GM18498 (cell line): Measurements from ENCODE around the gene VPS13D.
A peak's percentile ranks its signal among the peaks of the same experiment; 100 is the strongest.
"Not testable (repeated sequence)": the region's sequence is repeated elsewhere in the genome, so short reads cannot be mapped to it uniquely, and the experiment has no call there.

Source experiments
- ATAC-seq: cut with Tn5 transposase; IDR thresholded peaks from one replicate; pipeline ENCODE4 v1.9.1; 2021; ENCODE audit warnings: mild to moderate bottlenecking, moderate library complexity; ENCODE audit not compliant: unreplicated experiment

VPS13D gene

DNA sequence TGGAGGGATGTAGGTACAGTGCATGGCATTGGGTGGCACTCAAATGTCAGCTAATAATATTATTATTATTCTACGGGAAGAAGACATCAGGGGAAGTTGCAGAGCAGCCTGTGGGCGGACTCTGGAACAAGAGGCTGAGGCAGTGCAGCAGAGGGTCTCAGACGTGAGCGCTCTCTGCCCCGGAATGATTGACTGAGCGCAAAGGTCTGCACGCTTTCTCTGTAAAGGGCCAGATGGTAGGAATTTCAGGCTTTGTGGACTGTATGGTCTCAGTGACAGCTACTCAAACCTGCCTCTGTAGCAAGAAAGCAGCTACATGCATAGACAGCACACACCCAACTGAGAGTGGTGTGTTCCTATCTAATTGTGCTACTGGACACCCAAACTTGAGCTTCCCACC lies 29.6 kb upstream of the VPS13D start:
- ATAC-seq, result no peak

DNA sequence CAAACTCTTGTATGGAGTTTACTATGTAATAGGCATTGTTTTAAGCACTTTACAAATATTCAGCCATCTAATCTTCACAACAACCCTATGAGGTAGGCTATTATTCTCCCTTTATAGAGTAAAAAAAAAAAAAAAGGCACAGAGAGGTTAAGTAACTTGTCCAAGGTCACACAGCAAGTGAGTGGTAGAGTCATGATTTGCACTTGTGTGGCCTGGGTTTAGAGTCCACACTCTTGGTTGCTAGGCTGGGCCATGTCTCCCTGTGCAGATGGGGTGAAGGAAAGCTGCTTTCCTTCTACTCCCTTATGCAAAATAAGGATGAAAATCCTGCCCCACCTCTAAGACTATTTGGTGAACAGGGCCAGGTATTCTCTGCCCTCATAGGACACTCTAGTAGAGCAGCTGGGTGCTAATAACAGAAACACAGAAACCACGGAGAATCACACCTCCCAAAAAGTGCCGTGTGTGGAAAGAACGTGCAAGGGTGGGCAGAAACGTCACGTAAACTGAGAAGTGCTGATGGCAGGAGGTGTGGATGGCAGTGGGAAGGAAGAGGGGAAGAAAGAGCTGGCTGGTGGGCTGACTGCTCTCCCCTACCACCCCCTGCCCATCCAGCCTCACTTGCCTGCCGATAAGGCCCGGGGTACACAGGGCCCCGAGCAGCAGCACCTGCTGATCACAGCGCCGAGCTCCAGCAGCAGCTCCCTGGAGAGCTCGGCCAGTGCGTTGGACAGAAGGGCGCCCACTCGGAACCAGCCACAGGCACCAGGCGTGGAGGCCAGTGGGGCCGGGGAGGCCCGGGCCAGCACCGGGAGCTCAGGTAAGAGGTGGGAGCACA lies 28.3 kb upstream of the VPS13D start:
- peak; percentile 44 for ATAC-seq

DNA sequence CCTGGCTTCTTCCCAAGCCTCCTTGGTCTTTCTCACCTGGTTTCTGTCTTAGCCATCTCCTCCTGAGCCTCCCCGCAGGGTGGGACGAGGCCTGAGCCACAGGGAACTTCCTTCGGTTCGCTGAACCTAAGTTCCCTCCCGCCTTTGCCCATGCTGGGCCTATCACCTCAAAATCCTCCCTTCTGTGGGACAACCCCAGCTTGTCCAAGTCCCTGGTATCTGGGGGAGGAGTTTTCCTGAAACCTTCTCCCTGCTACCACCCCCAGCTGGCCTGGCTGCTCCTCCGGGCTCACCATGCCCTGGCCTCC lies 27.7 kb upstream of the VPS13D start:
- no peak for ATAC-seq

DNA sequence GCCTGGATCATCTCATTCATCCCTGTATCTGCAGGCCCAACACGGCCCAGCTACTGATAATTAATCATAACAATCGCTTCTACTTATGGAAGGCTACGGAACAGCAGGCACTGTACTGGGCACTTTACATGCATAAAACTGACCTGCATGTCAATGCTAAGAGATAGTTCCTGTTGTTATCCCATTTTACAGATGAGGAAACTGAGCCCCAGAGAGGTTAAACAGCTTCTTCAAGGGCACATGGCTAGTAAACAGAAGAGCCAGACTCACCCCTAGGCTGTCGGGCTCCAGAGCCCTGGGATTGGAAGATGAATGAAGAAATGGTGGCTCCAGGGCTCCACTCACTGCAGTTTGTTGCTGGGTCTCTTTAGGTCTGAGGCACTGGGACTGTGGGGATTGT lies 27.3 kb upstream of the VPS13D start:
- ATAC-seq, result no peak

DNA sequence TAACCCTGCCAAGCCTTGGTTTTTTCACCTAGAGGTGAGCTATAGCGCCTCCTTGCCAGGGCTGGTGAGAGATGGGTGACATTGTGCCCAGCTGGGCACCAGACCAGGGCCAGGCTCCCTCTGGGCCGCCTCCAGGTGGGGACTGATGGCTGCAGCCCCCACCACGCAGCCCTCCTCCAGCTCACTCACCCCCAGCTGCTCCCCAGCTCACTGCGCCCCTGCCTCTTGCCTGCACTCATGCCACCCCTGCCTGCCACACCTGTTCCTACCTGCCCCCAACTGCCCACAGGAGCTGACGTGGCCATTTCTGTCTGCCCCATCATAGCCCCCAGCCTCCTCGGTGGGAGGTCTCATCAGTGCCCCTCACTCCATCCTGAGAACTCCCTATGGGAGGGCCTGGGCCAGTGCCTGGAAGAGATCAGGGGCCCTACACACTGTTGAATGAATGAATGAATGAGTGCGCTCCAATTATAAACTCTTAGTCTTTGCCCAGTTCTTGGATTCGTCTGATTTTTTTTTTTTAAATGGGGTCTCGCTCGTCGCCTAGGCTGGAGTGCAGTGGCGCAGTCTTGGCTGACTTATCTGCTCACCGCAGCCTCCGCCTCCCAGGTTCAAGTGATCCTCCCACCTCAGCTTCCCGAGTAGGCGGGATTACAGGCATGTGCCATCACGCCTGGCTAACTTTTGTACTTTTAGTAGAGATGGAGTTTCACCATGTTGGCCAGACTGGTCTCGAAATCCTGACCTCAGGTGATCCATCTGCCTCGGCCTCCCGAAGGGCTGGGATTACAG lies 26.4 kb upstream of the VPS13D start:
- ATAC-seq, result no peak

DNA sequence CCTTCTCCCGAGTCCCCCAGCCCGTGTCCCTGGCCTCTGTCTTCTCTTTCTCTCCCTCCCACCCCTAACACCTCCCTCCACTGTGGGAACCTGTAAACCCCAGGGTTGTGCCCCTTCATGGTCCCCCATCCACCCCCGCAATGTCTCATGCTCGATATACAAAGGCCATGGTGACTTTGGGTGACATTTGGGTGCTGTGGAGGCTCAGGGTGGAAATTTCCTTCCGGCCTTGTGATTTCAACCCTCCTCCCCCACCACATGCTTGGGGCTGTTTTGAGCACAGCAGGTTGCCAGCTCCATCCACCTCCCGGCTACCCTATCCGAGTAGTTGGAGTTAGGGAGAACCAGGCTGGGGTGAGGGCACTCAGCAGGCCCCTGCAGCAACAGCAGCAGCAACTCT lies 25.7 kb upstream of the VPS13D start:
- ATAC-seq, result peak; percentile 38

DNA sequence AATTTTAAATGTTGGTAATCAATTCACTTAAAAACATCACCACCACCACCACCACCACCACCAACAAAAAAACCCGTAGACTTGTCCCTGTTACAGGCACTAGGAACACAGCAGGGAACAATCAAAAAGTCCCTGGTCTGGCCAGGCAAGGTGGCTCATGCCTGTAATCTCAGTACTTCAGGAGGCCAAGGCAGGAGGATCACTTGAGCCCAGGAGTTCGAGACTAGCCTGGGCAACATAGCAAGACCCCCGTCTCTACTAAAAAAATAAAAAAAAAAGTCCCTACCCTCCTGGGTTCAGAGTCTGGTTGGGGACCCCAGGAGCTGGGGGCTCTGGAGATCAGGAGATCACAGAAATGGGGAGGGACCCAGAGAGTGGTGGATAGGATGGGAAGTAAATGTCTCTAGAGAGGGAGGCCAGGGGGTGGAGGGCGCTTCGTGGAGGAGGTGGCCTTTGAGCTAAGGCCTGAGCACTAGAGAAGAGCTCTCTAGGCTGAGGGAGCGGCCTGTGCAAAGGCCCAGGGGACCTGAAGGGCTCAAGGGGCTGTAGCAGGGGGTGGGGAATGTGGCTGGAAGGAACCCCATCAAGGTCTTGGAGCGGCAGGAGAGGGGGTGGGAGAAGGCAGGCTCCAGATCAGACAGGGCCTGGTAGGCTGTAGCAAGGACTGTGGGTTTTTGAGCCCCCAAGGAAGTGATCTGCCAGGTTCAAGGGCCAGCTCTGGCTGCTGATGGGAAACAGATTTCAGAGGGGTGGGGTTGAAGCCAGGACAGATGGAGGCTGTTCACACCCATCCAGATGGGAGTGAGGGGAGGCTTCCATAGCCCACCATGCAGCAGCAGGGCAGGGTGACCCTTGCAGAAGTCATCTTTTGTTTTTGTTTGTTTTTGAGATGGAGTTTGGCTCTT lies 24.8 kb upstream of the VPS13D start:
- no peak for ATAC-seq

DNA sequence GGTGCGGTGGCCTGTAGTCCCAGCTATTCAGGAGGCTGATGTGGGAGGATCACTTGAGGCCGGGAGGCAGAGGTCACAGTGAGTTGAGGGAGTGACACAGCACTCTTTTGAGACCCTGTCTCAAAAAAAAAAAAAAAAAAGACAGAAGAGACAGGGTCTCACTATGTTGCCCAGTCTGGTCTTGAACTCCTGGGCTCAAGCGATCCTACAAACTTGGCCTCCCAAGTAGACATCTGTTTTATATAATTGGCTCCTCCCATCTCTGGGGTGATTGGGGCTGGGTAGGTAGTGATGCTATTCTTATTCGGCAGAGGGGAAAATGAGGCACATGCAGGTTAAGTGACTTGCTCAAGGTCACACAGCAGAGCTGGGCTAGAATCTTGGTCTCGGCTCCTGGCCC lies 23.6 kb upstream of the VPS13D start:
- ATAC-seq, result no peak

DNA sequence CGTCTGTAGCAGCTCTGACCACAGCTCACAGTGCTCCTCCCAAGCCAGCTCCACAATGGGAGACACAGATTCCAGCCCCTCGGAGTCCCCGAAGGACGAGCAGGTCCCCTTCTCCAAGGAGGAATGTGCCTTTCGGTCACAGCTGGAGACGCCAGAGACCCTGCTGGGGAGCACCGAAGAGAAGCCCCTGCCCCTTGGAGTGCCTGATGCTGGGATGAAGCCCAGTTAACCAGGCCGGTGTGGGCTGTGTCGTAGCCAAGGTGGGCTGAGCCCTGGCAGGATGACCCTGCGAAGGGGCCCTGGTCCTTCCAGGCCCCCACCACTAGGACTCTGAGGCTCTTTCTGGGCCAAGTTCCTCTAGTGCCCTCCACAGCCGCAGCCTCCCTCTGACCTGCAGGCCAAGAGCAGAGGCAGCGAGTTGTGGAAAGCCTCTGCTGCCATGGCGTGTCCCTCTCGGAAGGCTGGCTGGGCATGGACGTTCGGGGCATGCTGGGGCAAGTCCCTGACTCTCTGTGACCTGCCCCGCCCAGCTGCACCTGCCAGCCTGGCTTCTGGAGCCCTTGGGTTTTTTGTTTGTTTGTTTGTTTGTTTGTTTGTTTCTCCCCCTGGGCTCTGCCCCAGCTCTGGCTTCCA lies 22.9 kb upstream of the VPS13D start:
- ATAC-seq, result no peak

DNA sequence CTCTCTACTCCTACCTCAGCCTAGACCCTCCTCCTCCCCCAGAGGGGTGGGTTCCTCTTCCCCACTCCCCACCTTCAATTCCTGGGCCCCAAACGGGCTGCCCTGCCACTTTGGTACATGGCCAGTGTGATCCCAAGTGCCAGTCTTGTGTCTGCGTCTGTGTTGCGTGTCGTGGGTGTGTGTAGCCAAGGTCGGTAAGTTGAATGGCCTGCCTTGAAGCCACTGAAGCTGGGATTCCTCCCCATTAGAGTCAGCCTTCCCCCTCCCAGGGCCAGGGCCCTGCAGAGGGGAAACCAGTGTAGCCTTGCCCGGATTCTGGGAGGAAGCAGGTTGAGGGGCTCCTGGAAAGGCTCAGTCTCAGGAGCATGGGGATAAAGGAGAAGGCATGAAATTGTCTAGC lies 21.6 kb upstream of the VPS13D start:
- no peak for ATAC-seq

DNA sequence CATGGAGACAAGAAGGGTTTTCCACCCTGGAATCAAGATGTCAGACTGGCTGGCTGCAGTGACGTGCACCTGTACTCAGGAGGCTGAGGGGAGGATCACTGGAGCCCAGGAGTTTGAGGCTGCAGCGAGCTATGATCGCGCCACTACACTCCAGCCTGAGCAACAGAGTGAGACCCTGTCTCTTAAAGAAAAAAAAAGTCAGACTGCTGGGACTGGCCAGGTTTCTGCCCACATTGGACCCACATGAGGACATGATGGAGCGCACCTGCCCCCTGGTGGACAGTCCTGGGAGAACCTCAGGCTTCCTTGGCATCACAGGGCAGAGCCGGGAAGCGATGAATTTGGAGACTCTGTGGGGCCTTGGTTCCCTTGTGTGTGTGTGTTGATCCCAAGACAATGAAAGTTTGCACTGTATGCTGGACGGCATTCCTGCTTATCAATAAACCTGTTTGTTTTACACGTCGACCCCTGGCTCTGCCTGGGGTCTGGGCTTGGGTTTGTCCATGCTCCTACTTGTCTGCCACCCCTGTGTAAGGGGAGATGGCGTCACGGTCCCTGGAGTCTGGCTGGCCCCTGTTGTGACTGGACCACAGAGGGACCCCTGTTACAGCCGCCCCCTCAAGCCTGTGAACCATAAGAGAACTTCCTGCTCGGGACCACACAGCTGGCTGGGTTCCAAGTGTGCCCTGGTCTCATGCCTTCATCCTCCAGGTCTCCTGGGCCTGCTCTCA lies 20.9 kb upstream of the VPS13D start:
- ATAC-seq, result peak; percentile 43

DNA sequence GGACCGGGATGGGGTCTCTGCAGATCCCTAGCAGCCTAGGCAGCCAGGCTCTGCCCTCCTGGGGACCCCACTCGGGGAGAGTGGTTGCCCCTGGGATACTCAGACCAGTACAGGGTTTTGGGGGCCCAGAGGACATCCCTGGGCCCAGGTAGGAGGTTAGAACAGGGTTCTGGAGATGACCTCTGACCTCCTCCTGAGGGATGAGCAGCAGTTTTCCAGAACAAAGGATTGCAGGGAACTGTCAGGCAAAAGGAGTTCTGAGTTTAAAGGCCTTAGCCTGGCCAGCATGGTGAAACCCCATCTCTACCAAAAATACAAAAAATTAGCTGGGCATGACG lies 20.4 kb upstream of the VPS13D start:
- ATAC-seq, result no peak

DNA sequence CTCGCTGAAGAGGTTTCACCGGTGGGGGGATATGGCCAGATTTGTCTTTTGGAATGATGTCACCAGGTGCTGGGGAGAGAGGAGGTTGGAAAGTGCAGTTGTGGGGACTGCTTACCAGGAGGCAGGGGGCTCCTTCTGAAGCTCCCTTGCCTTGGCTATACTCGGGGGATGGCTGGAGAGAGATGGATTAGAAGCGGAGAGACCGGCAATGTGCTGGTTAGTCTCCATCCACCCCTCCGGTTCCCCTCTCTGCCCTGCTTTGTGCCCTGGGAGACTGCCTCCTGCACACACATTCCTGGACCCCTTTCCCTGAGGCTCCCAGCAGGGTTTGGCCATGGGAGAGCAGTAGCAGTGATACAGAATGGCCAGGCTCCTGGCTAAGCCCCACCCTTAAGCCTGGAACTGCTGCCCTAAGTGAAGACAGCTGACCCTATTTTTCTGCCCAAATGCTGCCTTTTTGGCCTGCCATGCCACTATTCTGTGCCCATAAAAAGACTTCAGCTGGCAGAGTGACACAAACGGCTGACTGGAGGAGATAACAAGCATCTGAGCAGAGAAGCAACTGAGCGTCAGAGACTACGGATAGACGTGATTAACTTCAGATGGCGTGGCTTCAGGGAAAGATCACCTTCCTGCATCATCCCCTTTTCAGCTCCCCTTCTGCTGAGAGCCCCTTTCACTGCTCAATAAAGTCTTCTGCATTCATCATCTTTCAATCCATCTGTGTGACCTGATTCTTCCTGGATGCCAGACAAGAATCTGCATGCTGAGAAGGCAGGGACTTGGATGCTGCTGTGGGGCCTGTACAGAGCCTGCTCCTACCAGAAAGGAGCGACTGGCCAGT lies 14.5 kb upstream of the VPS13D start:
- ATAC-seq, result no peak

DNA sequence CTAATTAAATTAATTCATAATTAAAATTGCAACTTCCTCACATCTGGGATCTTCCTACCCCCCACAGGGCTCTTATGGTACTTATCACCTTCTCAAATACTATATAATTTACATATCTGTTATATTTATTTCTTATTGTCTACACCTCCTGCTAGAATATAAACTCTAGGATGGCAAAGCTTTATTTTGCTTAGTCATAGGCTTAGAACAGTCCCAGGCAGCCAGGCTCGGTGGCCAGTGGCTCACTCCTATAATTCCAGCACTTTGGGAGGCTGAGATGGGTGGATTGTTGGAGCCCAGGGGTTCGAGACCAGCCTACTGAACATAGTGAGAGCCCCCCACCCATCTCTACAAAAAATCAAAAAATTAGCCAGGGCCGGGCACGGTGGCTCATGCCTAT lies 10.0 kb upstream of the VPS13D start:
- ATAC-seq, result no peak

DNA sequence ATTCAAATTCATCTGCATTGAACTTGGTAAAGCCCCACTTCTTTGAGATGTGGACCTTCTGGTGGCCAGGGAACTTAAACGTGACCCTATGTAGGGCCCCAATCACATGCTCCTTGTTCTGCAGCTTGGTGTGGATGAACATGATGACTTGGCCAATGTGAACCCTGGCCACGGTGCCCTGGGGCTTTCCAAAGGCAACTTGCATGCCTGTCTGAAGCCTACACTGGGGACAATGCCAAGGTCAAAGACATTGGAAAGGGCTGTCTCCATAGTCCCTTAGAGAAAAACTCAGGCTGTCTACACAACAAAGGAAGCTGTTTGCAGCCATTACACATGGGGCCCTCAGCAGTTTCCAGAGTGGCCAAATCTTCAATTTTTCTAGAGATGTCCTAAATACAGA lies 8.9 kb upstream of the VPS13D start:
- ATAC-seq, result no peak

DNA sequence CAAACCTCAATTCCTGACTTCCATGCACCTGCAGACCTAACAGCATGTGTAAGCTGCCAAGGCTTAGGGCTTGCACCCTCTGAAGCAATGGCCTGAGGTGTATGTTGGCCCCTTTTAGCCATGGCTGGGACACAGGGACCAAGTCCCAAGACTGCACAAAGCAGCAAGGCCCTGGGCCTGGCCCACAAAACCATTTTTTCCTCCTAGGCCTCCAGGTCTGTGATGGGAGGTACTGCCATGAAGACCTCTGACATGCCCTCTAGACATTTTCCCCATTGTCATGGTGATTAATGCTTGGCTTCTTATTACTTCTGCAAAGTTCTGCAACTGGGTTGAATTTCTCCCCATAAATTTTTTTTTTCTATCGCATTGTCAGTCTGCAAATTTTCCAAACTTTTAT lies 7.1 kb upstream of the VPS13D start:
- not testable (repeated sequence) for ATAC-seq

DNA sequence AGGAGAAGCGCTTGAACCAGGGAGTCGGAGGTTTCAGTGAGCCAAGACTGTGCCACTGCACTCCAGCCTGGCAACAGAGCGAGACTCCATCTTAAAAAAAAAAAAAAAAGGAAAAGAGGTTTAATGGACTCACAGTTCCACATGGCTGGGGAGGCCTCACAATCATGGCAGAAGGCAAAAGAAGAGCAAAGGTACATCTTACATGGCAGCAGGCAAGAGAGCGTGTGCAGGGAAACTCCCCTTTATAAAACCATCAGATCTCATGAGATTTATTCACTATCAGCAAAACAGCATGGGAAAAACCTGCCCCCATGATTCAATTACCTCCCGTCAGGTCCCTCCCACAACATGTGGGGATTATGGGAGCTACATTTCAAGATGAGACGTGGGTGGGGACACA lies 5.7 kb upstream of the VPS13D start:
- ATAC-seq, result not testable (repeated sequence)

DNA sequence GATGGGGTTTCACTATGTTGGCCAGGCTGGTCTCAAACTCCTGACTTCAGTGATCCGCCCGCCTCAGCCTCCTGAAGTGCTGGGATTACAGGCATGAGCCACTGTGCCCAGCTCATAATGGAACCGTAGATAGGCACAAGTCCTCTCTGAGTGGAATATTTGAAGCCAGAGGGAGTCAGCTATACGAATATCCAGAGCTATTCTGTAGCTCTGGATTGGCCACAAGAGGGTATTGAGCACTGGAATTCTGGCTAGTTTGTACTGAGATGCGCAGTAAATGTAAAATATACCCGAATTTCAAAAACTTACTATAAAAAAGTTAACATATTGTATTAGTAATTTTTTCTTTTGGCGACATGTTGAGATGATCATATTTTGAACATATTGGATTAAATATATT lies 851 bp upstream of the VPS13D start:
- ATAC-seq, result no peak

DNA sequence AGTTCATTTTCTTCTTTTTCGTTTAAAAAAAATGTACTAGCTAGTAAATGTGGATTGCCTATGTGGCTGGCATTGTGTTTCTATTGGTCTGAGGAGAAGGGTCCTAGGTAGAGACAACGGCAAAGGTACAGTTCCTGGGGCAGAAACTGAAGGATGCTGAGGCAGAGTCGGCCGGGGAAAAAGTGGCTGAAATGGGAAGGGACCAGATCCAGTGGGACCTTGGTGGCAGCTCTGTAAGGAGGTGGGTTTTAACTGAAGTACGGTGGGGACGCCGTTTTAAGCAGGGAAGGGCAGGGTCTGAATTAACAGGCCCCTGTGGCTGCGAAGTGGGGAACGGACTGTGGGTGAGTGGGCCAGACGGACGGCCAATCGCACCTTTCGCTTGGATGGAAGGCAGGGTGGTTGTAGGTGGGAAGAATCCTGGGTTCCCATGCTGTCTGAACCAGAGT lies 420 bp upstream of the VPS13D start:
- ATAC-seq, result peak; percentile 13
